Bronchial epithelial cell (primary cell): Measurements from ENCODE around the gene PRIMPOL. TPM values are rescaled to one million over a fixed set of nuclear protein-coding genes. Genes with fewer than 3 reads are reported as not detected.
A peak's percentile ranks its signal among the peaks of the same experiment; 100 is the strongest.
"Not testable (repeated sequence)": the region's sequence is repeated elsewhere in the genome, so short reads cannot be mapped to it uniquely, and the experiment has no call there.

Experiments used
- DNase-seq: peaks from one replicate; pipeline ENCODE4 v3.0.0-alpha.2; 2010; ENCODE audit warnings: low read depth
- FAIRE-seq: peaks from 2 replicates; lab custom pipeline; 2011; peaks lifted over from hg19 to GRCh38; lab: Jason Lieb, UNC
- H3K27me3 ChIP-seq: 2 replicates; pipeline ENCODE4 v1.5.1; 2011; ENCODE audit warnings: low read length; ENCODE audit not compliant: control insufficient read depth, insufficient read depth
- H3K36me3 ChIP-seq: 2 replicates; pipeline ENCODE4 v1.5.1; 2011; ENCODE audit warnings: low read length; ENCODE audit not compliant: control insufficient read depth, insufficient read depth
- H3K4me3 ChIP-seq: 2 replicates; pipeline ENCODE4 v1.5.1; 2011; ENCODE audit warnings: mild to moderate bottlenecking, low read depth, low read length, control low read depth
- total RNA-seq: library from RNA; depleted of rRNA; stranded (reverse); fragments of >200 nt; gene quantifications from 2 replicates; pipeline ENCODE4 v1.2.1, GENCODE V29; 2014
- TF ChIP-seq, protein P1 (sequence below): IDR thresholded peaks from 2 replicates; pipeline ENCODE4 v1.5.1; 2011; ENCODE audit warnings: mild to moderate bottlenecking, moderate library complexity, low read length, control low read depth, inconsistent platforms; ENCODE audit not compliant: insufficient read depth, severe bottlenecking

The PRIMPOL gene
- total RNA-seq, 1 donor from 2014 or later, result 6.3 TPM

DNA sequence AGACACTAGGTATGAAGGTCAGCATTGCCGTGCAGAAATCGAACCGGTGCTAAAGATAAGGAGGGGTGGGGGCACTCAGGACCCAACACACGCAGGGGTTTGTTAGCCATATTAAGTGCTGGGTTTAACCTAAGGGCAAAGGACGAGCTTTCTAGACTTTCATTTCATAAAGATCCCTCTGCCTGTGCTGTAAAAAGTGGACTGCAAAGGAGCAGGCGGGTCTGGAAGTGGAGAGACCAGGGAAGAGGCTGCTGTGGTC is 1.6 kb upstream of the PRIMPOL start:
- TF ChIP-seq, protein P1, sequence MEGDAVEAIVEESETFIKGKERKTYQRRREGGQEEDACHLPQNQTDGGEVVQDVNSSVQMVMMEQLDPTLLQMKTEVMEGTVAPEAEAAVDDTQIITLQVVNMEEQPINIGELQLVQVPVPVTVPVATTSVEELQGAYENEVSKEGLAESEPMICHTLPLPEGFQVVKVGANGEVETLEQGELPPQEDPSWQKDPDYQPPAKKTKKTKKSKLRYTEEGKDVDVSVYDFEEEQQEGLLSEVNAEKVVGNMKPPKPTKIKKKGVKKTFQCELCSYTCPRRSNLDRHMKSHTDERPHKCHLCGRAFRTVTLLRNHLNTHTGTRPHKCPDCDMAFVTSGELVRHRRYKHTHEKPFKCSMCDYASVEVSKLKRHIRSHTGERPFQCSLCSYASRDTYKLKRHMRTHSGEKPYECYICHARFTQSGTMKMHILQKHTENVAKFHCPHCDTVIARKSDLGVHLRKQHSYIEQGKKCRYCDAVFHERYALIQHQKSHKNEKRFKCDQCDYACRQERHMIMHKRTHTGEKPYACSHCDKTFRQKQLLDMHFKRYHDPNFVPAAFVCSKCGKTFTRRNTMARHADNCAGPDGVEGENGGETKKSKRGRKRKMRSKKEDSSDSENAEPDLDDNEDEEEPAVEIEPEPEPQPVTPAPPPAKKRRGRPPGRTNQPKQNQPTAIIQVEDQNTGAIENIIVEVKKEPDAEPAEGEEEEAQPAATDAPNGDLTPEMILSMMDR, result no peak
- H3K36me3 ChIP-seq, result no peaks in the 10 kb centered on the region
- FAIRE-seq (no peak), DNase-seq (no peak)
- no peaks in the 10 kb centered on the region for H3K27me3 ChIP-seq
- H3K4me3 ChIP-seq, result peak overlapping the region; percentile 74

DNA sequence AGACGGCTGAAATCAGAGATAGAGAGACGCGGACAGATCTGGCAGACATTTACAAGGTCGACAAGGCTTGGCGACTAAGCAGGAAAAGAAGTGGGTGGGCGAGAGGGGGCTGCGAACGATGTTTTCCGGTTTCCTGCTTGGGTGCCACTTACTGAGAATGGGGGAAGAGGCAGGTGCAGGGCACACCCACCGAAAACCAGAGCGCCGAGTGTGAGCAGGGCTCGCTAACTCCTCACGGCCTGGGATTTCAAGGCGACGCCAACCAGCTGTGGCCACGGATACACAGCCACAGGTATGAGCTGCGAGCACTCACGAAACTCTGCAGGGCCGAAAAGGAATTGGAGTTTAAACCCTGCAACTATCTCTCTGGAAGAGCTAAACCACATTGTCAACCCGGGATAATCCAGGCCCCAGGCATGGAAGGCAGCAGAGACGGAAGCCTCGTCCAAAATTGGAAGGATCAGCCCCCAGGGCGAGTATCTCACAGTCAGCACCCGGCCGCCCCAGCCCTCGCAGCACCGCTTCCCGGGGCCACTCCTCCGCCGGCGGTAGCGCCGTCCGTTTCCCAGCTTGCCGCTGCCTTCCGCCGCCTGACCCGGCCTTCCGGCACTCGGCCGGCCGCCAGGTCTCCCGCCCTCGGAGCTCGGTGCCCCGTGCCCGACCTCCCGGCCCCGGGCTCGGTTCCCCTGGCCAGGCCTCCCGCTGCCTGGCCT is 1.1 kb upstream of the PRIMPOL start:
- Histone ChIP-seq H3K36me3 (no peaks in the 10 kb centered on the region), H3K4me3 (peak overlapping the region; percentile 74), H3K27me3 (no peaks in the 10 kb centered on the region)
- TF ChIP-seq, protein P1, result no peak
- DNase-seq, result peak; percentile 35
- FAIRE-seq, result no peak

DNA sequence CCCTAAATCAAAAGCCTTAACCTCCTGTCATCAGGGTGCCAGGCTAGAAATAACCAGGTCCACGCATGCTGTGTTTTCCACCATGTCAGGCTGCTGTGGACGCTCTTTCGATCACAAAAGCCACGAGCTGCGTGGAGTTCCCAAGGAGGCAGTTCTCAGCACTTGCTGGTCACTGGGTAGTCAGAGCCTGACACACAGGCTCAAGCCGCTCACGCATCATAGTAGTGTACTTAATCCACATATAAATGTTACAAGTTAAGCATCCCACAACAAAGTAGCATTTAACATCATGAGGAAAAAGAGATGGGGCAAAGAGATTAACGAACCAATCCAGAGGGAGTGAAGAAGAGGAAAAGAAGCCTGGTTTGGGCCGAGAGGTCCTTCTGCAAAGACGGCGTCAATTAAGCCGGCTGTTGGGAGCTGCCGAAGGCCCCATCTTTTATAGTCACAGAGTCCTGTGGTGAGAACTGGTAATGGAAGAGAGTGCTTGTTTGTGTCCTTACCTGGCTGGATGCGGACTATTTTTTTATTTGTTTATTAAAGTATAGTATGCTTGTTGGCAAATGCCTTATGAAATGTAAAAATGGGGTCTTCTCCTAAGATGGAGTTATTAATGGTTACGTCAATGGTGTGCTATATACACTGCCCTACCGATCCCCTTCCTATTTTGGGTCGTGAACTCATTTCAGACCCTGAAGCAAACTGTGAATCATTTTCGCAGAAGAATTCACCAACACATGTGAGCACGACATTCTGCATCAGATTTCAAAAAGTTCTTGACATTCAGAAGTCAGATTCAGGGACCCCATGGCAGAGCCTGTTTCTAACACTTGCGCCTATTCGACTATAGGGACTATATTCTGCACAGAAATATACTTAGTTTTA is 675 bp downstream of the PRIMPOL start:
- H3K4me3 ChIP-seq, result peak overlapping the region; percentile 65
- no peaks in the 10 kb centered on the region for H3K27me3 ChIP-seq
- H3K36me3 ChIP-seq, result no peaks in the 10 kb centered on the region
- TF ChIP-seq, protein P1, result no peak
- DNase-seq (peak; percentile 56), FAIRE-seq (no peak)

DNA sequence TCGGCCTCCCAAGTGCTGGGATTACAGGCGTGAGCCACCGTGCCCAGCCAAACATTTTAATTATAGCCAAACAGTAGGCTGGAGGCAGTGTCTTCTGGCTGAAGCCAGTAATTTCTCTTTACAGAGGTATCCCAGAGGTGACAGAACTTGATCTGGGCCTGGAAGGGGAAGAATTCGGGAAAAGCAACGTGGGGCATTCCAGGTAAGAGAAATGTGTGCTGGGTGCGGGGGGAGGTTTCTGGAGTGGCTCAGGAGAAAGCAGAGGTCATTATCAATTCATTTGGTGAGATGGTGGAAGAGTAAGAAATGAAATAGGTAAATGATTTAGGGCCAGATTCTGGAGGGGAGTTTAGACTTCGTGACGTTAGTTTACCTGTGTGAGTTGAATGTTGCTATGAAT is 2.4 kb downstream of the PRIMPOL start:
- no peak overlapping the region for H3K4me3 ChIP-seq
- no peaks in the 10 kb centered on the region for H3K36me3 ChIP-seq
- FAIRE-seq (no peak), DNase-seq (no peak)
- TF ChIP-seq, protein P1, result no peak
- no peaks in the 10 kb centered on the region for H3K27me3 ChIP-seq

DNA sequence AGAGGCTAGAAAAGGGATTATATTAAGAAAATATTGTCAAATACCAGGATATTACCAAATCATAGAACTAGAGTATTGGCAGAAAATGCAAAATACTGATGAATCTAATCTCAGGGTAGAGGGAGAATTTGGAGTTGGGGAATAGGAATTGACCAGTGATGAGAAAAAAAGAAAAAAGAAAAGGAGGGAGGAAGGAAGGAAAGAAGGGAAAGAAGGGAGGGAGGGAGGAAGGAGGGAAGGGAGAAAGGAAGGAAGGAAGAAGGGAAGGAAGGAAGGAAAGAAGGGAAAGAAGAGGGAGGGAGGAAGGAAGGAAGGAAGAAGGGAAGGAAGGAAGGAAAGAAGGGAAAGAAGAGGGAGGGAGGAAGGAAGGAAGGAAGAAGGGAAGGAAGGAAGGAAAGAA is 3.1 kb downstream of the PRIMPOL start:
- not testable (repeated sequence) for DNase-seq, H3K4me3 ChIP-seq, H3K27me3 ChIP-seq, FAIRE-seq, H3K36me3 ChIP-seq

DNA sequence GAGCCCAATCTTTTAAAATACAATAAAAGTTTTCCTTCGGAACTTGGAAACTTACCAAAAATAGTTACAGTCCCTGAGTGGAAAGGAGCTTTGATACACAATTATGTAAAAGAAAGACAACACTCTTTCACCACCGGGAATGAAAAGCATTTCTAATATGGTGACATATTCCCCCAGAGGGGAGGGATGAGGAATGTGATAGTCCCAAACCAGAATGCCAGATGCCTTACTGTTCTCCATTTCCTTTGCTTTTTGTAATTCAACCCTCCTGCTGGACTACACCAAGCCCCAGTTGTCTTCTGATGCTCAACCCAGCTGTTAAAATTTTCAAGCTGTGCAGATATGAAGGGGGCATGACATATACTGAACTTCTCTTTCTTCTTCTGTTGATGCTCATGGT is 4.1 kb downstream of the PRIMPOL start:
- Histone ChIP-seq H3K36me3 (no peaks in the 10 kb centered on the region), H3K27me3 (no peaks in the 10 kb centered on the region), H3K4me3 (no peak overlapping the region)
- FAIRE-seq (no peak), DNase-seq (no peak)
- TF ChIP-seq, protein P1, result no peak
